ENCODE results near the gene GATC. TPM values are rescaled to one million over a fixed set of nuclear protein-coding genes. Genes with fewer than 3 reads are reported as not detected.

The GATC gene
- total and polyA plus RNA-seq, 2 donors (not counting 3 experiments of a cell fraction or from before 2014, with no cell fraction given) = 13.0 to 28.8 TPM

GRCh38 chr12:120425797-120426196, 20.4 kb upstream of the GATC start:
- H4K20me1 ChIP-seq (replicated peaks; ENCODE audit: control insufficient read depth, extremely low read depth, insufficient read depth, low read length) = no peaks in the 10 kb centered on the region
- DNase-seq (ENCODE audit: low read depth, low spot score) (no peak), FAIRE-seq (no peak)
- TF ChIP-seq MYC (IDR thresholded peaks at IDR 0.05; ENCODE audit: low read depth, low read length) (no peak), EZH2 (IDR thresholded peaks at IDR 0.05; ENCODE audit: borderline replicate concordance, low read depth, low read length, severe bottlenecking) (no peak), FOS (IDR thresholded peaks at IDR 0.05; ENCODE audit: borderline replicate concordance, insufficient read depth, low read length) (no peak), POLR2A (IDR thresholded peaks at IDR 0.05; ENCODE audit: low read depth, low read length) (no peak), POLR2AphosphoS5 (IDR thresholded peaks at IDR 0.05; ENCODE audit: insufficient read depth, low read depth, low read length) (no peak), GATA2 (IDR thresholded peaks at IDR 0.05; ENCODE audit: insufficient read depth, insufficient read length, low read depth, low read length) (no peak), JUN (IDR thresholded peaks at IDR 0.05; ENCODE audit: borderline replicate concordance, insufficient read depth, insufficient read length, low read depth) (no peak), CTCF (IDR thresholded peaks at IDR 0.05; ENCODE audit: extremely low read depth in 1 of 2, insufficient read depth in 1 of 2, low read depth in 1 of 2, low read length in 2 of 2) (no peak), MAX (IDR thresholded peaks at IDR 0.05; ENCODE audit: insufficient read depth, insufficient read length) (no peak)
- H3K4me3 ChIP-seq (replicated peaks in 1 of 3; ENCODE audit: insufficient read depth in 1 of 3, low read depth in 1 of 3, low read length in 3 of 3) = no peak overlapping the region
- peaks cover 0 to 3% of the 10 kb centered on the region in 2 experiments for H3K27me3 ChIP-seq (ENCODE audit: control insufficient read depth in 2 of 2, insufficient read depth in 2 of 2, low read length in 2 of 2)
- H3K79me2 ChIP-seq (ENCODE audit: control insufficient read depth, insufficient read depth, low read length) = no peaks in the 10 kb centered on the region
- no peaks in the 10 kb centered on the region for H3K9me3 ChIP-seq (replicated peaks; ENCODE audit: control insufficient read depth, insufficient read depth, low read length)
- ChIA-PET POLR2A (no interaction called here), CTCF (no interaction called here)
- no TSS peak for BruUV-seq (replicated peaks)
- H3K27ac ChIP-seq (ENCODE audit: insufficient read depth, low read depth, low read length) = no peak overlapping the region
- dilution Hi-C loops (cut with MboI; ENCODE audit: extremely low pct_ligation_motif_present, low sequenced_read_pairs) = no loop called here
- H3K9me1 ChIP-seq (replicated peaks; ENCODE audit: control insufficient read depth, extremely low read depth, insufficient read depth, low read length) = no peaks in the 10 kb centered on the region
- H3K4me1 ChIP-seq (ENCODE audit: control insufficient read depth, extremely low read depth, insufficient read depth, low read length) = no peaks in the 10 kb centered on the region
- intact Hi-C loops (cut with micrococcal nuclease) = no loop called here
- no peak overlapping the region for H3K4me2 ChIP-seq (ENCODE audit: insufficient read depth, low read length)
- H2AFZ ChIP-seq (ENCODE audit: low read depth, low read length) = no peak overlapping the region
- H3K9ac ChIP-seq (replicated peaks; ENCODE audit: extremely low read depth, insufficient read depth, low read length) = no peak overlapping the region
- no peaks in the 10 kb centered on the region for H3K36me3 ChIP-seq (ENCODE audit: control insufficient read depth in 2 of 2, extremely low read depth in 1 of 2, insufficient read depth in 2 of 2, low read length in 2 of 2)

All from endothelial cell of umbilical vein (primary cell).